BE2C (cell line): ENCODE measurements around the gene PAX3.

Experiments used
- DNase-seq: peaks from one replicate; pipeline ENCODE4 v3.0.0-alpha.2; 2020
- H3K27me3 ChIP-seq: fragments of 250-450 bp; sonication (Bioruptor Pico); 2 replicates; pipeline ENCODE4 v1.5.1; 2020; ENCODE audit warnings: mild to moderate bottlenecking
- H3K36me3 ChIP-seq: fragments of 250-450 bp; sonication (Bioruptor Pico); 2 replicates; pipeline ENCODE4 v1.5.1; 2020; ENCODE audit warnings: mild to moderate bottlenecking
- H3K4me1 ChIP-seq: fragments of 250-450 bp; sonication (Bioruptor Pico); 2 replicates; pipeline ENCODE4 v1.5.1; 2020
- H3K4me3 ChIP-seq: 2 replicates; pipeline ENCODE4 v1.5.1; 2011; ENCODE audit warnings: low read depth, low read length
- H3K9me3 ChIP-seq: fragments of 250-450 bp; sonication (Bioruptor Pico); 2 replicates; pipeline ENCODE4 v1.5.1; 2020
- TF ChIP-seq, protein P1 (sequence below): IDR thresholded peaks from 2 replicates; pipeline ENCODE4 v1.5.1; 2012; ENCODE audit warnings: mild to moderate bottlenecking, low read depth, low read length

PAX3 gene

DNA sequence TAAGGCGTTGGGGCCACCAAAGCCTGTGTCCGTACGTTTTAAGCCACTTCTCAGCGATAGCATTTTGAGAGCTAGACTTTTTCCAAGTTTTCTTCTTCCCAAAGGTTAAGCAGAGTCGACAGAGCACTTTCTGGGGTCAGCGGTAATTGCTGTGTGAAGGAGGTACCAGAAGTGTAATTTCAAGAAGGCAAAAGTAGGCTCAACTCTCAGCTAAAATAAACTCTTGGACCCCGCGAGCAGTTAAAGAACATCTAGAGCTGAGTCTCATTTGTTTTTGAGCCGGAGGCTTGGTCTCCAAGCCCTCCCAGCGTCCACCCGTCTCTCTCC, 1.9 kb upstream of the PAX3 start:
- Histone ChIP-seq H3K9me3 (peaks cover 2% of the 10 kb centered on the region; the same call in 1 of the 2 replicates), H3K36me3 (no peaks in the 10 kb centered on the region), H3K4me1 (no peaks in the 10 kb centered on the region; the same call in 1 of the 2 replicates), H3K4me3 (no peak overlapping the region), H3K27me3 (peaks cover 100% of the 10 kb centered on the region)
- TF ChIP-seq, protein P1, sequence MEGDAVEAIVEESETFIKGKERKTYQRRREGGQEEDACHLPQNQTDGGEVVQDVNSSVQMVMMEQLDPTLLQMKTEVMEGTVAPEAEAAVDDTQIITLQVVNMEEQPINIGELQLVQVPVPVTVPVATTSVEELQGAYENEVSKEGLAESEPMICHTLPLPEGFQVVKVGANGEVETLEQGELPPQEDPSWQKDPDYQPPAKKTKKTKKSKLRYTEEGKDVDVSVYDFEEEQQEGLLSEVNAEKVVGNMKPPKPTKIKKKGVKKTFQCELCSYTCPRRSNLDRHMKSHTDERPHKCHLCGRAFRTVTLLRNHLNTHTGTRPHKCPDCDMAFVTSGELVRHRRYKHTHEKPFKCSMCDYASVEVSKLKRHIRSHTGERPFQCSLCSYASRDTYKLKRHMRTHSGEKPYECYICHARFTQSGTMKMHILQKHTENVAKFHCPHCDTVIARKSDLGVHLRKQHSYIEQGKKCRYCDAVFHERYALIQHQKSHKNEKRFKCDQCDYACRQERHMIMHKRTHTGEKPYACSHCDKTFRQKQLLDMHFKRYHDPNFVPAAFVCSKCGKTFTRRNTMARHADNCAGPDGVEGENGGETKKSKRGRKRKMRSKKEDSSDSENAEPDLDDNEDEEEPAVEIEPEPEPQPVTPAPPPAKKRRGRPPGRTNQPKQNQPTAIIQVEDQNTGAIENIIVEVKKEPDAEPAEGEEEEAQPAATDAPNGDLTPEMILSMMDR, result no peak
- no peak for DNase-seq

DNA sequence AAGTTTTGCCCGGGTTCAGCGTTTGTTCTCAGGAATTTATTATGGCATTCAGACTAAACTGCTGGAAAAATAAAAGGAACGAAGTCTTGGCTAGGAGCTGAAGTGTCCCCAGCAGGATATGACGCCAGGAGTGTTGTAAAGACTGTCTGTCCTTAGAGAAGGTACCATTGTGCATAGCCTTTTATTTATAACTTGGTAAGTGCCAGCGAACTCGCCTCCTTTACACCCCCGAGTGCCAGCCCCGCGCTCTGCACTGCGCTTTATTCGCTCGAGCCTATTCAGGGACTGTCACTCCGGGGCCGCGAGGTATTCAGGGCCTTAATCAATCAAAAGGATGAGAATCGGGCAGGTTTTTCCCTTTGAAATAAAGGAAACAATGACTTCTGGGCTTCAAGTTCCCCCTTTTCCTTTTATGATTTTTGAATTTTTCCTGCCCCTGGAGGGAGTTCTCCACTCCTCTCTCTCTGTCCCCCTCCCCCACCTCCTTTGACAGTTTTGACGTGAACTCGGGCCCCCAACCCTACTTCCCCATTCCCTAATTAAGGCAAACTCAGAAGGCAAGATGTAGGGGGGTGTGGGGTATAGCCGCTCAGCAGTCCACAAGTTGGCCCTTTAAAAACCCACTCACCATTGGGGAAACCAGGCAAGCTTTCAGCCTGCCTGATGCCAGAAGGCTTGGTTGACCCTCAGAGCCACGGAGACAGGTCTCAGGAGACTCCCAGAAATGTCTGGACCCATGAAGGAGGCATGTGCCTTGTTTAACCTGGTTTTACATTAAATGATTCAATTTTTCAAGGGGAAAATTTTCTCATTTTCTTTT, 1.3 kb upstream of the PAX3 start:
- H3K27me3 ChIP-seq, result peaks cover 100% of the 10 kb centered on the region
- TF ChIP-seq, protein P1, result no peak
- H3K9me3 ChIP-seq, result peaks cover 2% of the 10 kb centered on the region; the same call in 1 of the 2 replicates
- H3K4me3 ChIP-seq, result no peak overlapping the region
- H3K4me1 ChIP-seq, result no peaks in the 10 kb centered on the region
- no peaks in the 10 kb centered on the region for H3K36me3 ChIP-seq
- DNase-seq, result no peak

DNA sequence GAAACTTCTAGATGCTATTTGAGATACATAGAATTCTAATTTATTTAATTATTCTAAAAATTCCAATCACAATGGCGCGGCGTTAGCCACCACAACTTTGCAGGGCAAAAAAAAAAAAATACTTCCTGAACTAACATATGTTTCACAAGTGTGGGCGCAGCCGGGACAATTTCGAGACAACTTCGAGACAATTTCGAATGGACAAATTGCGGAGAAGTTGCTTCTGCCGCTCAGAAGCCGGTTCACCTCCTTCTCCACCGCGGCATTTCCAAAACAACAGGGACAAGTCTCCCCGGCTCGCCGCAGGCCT, 842 bp downstream of the PAX3 start:
- TF ChIP-seq, protein P1, result no peak
- no peaks in the 10 kb centered on the region for H3K4me1 ChIP-seq
- peaks cover 99% of the 10 kb centered on the region for H3K27me3 ChIP-seq
- H3K9me3 ChIP-seq, result peaks cover 2% of the 10 kb centered on the region; the same call in 1 of the 2 replicates
- no peaks in the 10 kb centered on the region for H3K36me3 ChIP-seq
- no peak overlapping the region; the same call in 1 of the 2 replicates for H3K4me3 ChIP-seq
- no peak for DNase-seq

DNA sequence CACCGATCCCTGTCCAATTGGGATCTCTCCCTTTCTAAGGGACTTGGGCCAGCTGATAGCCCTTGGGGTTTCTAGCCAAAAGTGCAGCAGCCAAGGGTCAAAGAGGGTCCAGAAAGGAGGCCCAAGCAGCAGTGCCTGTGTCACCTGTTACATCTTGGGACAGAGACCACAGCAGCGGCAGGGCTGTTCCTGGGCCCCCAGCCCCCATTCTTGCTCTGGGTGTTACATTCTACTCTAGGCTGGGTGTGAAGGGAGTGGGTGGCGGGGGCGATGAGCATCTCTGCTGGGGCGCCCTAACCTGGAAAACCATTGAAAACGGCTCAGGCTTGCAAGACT, 1.2 kb downstream of the PAX3 start:
- TF ChIP-seq, protein P1, result no peak

GRCh38 chr2:222296911-222297599, 1.7 kb downstream of the PAX3 start:
- H3K4me1 ChIP-seq, result no peaks in the 10 kb centered on the region
- no peak for DNase-seq
- peaks cover 99% of the 10 kb centered on the region for H3K27me3 ChIP-seq
- TF ChIP-seq, protein P1, result no peak
- no peaks in the 10 kb centered on the region for H3K36me3 ChIP-seq
- H3K4me3 ChIP-seq, result no peak overlapping the region
- H3K9me3 ChIP-seq, result peaks cover 2% of the 10 kb centered on the region; the same call in 1 of the 2 replicates

More for the DNA sequence above, 1.2 kb downstream of the PAX3 start:
- no peaks in the 10 kb centered on the region for H3K36me3 ChIP-seq
- H3K4me1 ChIP-seq, result no peaks in the 10 kb centered on the region
- H3K4me3 ChIP-seq, result no peak overlapping the region
- DNase-seq, result no peak
- H3K27me3 ChIP-seq, result peaks cover 99% of the 10 kb centered on the region
- H3K9me3 ChIP-seq, result peaks cover 2% of the 10 kb centered on the region; the same call in 1 of the 2 replicates

DNA sequence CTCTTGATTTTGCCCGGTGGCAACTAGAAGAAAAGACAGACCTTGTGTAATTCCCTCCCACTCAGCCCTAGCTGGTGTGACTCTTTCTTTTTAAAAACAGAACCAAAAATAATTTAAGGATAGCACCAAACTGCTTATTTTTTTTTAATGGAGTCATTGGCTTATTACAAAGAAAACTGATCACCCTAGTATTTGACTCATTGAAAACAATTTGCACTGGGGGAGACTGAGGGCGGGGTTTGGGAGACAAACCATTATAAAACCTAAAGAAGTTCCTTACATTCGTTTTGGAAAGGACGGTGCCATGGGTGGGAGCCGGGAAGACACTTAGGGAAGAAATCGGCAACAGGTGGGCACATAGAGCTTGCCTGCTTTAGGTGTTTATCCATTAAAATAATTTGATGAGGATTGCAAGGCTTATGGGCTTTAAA, 2.5 kb downstream of the PAX3 start:
- Histone ChIP-seq H3K36me3 (no peaks in the 10 kb centered on the region), H3K27me3 (peaks cover 99% of the 10 kb centered on the region), H3K4me3 (no peak overlapping the region), H3K4me1 (no peaks in the 10 kb centered on the region), H3K9me3 (peaks cover 2% of the 10 kb centered on the region; the same call in 1 of the 2 replicates)
- TF ChIP-seq, protein P1, result no peak
- DNase-seq, result no peak
